ENCODE measurements around the gene ZRANB3.

- TF ChIP-seq, protein P1, sequence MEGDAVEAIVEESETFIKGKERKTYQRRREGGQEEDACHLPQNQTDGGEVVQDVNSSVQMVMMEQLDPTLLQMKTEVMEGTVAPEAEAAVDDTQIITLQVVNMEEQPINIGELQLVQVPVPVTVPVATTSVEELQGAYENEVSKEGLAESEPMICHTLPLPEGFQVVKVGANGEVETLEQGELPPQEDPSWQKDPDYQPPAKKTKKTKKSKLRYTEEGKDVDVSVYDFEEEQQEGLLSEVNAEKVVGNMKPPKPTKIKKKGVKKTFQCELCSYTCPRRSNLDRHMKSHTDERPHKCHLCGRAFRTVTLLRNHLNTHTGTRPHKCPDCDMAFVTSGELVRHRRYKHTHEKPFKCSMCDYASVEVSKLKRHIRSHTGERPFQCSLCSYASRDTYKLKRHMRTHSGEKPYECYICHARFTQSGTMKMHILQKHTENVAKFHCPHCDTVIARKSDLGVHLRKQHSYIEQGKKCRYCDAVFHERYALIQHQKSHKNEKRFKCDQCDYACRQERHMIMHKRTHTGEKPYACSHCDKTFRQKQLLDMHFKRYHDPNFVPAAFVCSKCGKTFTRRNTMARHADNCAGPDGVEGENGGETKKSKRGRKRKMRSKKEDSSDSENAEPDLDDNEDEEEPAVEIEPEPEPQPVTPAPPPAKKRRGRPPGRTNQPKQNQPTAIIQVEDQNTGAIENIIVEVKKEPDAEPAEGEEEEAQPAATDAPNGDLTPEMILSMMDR (IDR thresholded peaks at IDR 0.05), result no peak
- TF ChIP-seq POLR2A (IDR thresholded peaks at IDR 0.05), result no peak
Observed at GRCh38 chr2:135494503-135494902, 36.5 kb downstream of the ZRANB3 start.

All from heart left ventricle (tissue), 13 donors.